Right ventricle myocardium superior (tissue), 1 donor: ENCODE measurements around the gene NHERF2. TPM values are rescaled to one million over a fixed set of nuclear protein-coding genes. Genes with fewer than 3 reads are reported as not detected.
"Not testable (repeated sequence)": the region's sequence is repeated elsewhere in the genome, so short reads cannot be mapped to it uniquely, and the experiment has no call there.

Experiments
- ATAC-seq: fragments of 200-7000 bp; cut with Tn5 transposase; one replicate; pipeline ENCODE4 v1.9.1; 2020; ENCODE audit warnings: mild to moderate bottlenecking; ENCODE audit not compliant: poor library complexity
- DNase-seq: peaks from one replicate; pipeline ENCODE4 v3.0.0-alpha.2; 2020
- intact Hi-C: fragments of 100-400 bp; cut with DNase I; formaldehyde crosslinking; loops from one replicate; pipeline ENCODE4 v1.11.2; 2022
- total RNA-seq: library from RNA; stranded (reverse); fragmentation: NEBNext Ultra II Directional; extraction: Animal tissue kit (Norgen Biotek cat#: 25700); gene quantifications from one replicate; pipeline ENCODE4 v1.2.1, GENCODE V29; 2021
- donor health status: DM: no; HTN: yes; CAD: no; lungs with severe emphysema.

Gene NHERF2
- total RNA-seq, 1 donor from 2014 or later, result 258 TPM

DNA sequence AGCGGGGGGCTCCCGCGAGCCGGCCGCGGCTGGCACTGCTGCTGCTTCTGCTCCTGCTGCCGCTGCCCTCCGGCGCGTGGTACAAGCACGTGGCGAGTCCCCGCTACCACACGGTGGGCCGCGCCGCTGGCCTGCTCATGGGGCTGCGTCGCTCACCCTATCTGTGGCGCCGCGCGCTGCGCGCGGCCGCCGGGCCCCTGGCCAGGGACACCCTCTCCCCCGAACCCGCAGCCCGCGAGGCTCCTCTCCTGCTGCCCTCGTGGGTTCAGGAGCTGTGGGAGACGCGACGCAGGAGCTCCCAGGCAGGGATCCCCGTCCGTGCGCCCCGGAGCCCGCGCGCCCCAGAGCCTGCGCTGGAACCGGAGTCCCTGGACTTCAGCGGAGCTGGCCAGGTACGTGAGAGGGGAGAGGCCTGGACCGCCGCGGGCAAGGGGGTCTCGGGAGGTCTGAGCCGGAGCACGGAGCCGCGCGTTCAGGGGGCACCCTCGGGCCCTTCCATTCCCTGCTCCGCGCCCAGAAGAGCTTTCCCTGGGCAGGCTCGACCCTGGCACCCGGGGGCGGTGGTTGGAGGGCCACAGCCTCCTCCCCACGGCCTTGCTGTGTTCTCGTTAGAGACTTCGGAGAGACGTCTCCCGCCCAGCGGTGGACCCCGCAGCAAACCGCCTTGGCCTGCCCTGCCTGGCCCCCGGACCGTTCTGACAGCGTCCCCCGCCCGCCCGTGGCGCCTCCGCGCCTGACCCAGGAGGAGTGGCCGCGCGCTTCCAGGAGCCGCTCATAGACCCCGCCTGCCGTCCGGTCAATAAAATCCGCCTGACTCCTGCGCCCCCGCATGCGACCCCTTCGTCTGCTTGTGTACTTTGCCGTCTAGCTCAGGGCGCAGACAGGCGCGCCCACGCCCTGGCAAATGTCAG lies 6.5 kb upstream of the NHERF2 start:
- intact Hi-C loops, result no loop called here
- DNase-seq (no peak), ATAC-seq (no peak)

GRCh38 chr16:2022723-2023091 lies 4.0 kb upstream of the NHERF2 start:
- intact Hi-C loops, result loop anchor here (2.0 kb wide), 1 partner anchor 120 kb away; no protein-coding TSS in a partner anchor
- DNase-seq (no peak), ATAC-seq (peak; percentile 3)

DNA sequence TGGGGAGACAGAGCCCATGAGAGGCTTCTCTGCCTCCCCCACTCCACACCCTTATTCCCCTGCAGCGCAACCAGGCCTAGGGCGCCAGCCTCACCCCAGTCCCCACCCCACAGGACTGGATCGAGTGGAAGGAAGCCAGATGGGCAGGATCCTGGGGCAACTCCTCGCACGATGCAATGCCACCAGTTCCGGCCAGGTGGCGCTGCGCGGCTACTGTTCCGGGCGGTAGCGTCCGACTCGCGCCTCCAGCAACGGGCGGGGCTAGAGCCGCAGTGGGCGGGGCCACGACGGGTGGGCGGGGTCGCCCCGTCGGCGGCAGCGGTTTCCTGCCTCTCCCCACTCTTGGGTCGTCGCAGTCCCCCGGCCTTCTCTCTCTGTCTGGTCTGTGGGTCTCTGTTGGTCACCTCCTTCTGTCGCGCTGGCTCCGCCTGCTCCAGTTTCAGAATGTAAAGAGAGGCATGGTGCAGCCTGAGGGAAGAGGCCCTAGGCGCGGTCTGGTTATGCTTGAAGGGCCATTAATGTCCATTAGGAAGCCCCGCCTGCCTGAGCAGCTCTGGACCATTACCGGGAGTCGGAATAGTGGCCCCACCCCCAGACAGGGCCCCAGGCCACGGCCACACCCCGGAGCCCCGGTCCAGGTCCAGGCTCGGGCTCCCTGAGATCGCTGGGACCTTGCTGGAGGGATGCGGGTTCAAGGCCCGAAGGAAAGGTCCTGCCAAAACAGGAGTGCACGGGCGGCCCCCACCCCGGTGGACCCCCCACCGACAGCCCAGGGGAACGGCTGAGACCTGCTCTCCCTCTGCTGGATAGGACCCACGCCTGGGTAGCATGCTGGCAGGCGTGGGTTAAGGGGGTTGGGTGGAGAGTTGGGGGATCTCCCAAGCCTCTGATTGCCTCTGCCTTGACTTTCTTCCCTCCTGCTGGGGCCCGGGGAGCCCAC lies 3.3 kb upstream of the NHERF2 start:
- intact Hi-C loops, result loop anchor here (2.0 kb wide), 1 partner anchor 119 kb away; no protein-coding TSS in a partner anchor
- peak; percentile 97 for DNase-seq
- peak; percentile 91 for ATAC-seq

GRCh38 chr16:2024032-2024420 lies 2.7 kb upstream of the NHERF2 start:
- intact Hi-C loops, result no loop called here
- ATAC-seq, result no peak
- no peak for DNase-seq

- ATAC-seq, result no peak
- intact Hi-C loops, result no loop called here
- no peak for DNase-seq
Measured at GRCh38 chr16:2025251-2025650, 1.5 kb upstream of the NHERF2 start.

- DNase-seq (no peak), ATAC-seq (no peak)
- intact Hi-C loops, result no loop called here
Measured at GRCh38 chr16:2025878-2026460, 733 bp upstream of the NHERF2 start.

GRCh38 chr16:2027024-2028010 lies 615 bp downstream of the NHERF2 start:
- DNase-seq, result no peak
- intact Hi-C loops, result no loop called here
- ATAC-seq, result no peak

DNA sequence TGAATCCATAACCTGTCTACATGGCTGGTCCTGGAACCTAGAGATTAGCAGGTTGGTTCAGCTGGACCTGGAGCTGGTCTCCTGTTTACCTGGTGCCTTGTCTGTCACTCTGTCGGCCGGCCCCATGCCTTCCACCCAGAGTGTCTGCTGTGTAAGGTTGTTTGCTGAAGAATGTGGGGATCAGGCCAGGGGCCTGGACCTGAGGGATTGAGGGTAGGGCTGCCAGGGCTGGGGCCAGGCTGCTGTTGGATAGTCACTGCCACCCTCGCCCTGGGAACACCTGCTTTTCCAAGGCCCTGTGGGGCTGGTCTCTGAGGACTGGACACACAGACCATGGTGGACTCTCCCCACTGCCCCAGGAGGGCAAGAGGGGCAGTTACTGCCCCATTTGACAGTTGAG lies 1.4 kb downstream of the NHERF2 start:
- DNase-seq, result no peak
- ATAC-seq, result no peak
- intact Hi-C loops, result no loop called here

GRCh38 chr16:2028620-2029220 lies 2.0 kb downstream of the NHERF2 start:
- intact Hi-C loops, result no loop called here
- ATAC-seq (no peak), DNase-seq (no peak)

DNA sequence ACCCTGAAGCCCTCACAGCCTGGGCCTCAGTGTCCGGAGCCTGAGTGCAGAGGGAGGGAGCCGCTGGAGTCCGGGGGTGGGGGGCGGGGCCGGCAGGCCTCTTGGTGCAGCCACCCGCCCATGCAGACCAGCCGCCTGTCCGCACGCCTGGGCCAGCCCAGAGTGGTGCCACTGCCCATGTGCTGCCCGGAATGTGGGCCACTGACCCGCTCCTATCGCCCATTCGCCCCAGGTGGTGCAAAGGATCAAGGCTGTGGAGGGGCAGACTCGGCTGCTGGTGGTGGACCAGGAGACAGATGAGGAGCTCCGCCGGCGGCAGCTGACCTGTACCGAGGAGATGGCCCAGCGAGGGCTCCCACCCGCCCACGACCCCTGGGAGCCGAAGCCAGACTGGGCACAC lies 2.6 kb downstream of the NHERF2 start:
- DNase-seq (no peak), ATAC-seq (no peak)
- intact Hi-C loops, result no loop called here

GRCh38 chr16:2030036-2030435 lies 3.3 kb downstream of the NHERF2 start:
- intact Hi-C loops, result no loop called here
- DNase-seq, result no peak
- no peak for ATAC-seq

DNA sequence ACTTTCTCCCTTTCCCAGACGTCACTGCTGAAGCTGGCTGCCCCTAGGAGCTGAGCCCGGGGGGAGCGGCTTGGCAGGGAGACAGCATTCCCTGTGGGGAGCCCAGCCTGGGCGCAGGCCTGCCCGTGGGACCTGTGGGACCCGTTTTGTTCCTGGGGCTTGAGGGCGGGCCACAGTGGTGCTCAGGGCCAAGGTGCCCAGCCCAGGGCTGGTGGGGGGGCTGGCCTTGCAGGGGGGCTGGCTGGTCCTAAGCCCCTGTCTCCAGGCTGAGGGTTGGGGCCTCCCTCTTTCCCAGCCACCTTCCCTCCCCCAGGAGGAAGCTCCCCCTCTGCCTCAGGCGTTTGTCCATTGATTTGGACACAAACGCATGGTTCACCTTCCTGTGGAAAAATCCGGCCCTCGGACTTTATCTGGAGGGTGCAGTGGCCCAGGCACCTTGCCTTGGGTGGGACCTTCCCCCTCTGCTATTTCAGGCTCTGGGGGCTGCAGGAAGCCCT lies 4.4 kb downstream of the NHERF2 start:
- DNase-seq, result peak; percentile 75

DNA sequence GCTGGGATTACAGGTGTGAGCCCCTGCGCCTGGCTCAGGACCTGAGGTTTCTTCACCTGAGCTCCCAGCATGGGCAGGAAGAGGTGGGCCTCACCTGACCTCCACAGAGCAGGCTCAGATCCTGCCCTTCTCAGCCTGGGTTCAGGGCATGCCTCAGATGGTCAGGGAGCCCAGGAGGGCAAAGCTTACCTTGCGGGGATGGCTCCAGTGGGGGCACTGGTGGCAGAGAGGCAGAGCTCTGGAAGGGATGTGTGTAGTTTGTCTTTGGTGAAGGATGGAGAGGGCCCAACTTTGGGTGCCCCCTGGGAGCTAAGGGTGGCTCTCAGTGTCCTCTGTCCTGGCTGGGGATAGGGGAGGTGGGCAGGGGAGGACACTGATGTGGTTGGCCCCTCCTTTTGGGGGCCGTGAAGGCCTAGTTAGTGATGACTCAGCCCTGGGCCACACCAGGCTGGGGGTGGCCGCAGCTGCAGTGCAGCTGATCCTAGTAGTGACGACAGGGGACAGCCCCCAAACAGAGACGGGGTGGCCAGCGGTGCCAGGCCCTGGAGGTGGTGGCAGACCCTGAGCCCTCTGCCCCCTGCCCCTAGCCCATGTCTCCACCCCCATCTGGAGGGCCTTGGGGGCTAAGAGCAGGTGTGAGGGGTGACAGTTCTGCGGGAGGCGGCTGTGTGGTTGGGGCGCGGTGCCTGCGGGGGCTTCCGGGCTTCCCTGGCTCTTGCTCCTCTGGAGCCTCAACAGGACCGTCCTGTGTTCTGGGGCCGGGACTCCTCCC lies 5.8 kb downstream of the NHERF2 start:
- peak; percentile 65 for DNase-seq

More for the DNA sequence above, 4.4 kb downstream of the NHERF2 start:
- no peak for ATAC-seq
- intact Hi-C loops, result no loop called here

DNA sequence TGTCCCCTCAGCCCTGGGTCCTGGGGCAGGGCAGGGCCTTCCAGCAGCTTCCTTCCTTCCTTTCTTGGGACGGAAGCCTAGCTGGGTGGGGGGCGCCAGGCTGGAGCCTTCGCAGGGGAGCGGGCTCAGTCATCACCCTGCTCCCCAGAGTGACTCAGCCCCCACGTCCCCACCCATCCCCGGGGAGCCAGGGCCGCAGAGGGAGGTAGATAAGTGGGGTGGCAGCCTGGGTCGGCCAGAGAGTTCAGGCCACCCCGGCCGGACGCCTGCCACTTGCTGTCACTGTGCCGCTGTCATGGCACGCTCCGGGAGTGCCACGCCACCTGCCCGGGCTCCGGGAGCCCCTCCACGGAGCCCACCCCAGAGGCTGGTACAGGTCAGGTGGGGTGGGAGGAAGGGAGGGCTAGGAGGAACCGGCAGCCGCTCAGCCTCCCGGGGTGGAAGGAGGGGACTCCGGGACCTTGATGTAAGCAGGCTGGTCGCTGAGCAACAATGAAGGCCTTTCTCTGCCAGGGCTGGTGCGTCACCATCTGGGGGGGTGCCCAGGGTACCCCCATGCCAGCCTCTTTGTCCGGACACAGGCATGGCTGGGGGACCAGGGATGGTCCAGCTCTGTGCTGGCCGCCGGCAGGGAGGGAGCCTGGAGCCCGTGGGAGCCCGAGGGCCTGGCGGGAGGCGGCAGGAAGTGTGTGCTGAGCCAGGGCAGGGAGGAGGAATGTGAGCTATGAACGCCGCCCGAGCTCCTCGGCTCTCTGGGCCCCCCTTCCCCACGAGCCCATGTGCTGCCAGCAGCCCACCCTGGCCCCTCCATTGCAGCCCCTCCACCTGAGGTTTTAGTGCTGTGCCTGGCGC lies 6.6 kb downstream of the NHERF2 start:
- DNase-seq (peak; percentile 79), ATAC-seq (peak; percentile 62)
- intact Hi-C loops, result no loop called here

More for the DNA sequence above, 5.8 kb downstream of the NHERF2 start:
- intact Hi-C loops, result no loop called here
- ATAC-seq, result peak; percentile 11

DNA sequence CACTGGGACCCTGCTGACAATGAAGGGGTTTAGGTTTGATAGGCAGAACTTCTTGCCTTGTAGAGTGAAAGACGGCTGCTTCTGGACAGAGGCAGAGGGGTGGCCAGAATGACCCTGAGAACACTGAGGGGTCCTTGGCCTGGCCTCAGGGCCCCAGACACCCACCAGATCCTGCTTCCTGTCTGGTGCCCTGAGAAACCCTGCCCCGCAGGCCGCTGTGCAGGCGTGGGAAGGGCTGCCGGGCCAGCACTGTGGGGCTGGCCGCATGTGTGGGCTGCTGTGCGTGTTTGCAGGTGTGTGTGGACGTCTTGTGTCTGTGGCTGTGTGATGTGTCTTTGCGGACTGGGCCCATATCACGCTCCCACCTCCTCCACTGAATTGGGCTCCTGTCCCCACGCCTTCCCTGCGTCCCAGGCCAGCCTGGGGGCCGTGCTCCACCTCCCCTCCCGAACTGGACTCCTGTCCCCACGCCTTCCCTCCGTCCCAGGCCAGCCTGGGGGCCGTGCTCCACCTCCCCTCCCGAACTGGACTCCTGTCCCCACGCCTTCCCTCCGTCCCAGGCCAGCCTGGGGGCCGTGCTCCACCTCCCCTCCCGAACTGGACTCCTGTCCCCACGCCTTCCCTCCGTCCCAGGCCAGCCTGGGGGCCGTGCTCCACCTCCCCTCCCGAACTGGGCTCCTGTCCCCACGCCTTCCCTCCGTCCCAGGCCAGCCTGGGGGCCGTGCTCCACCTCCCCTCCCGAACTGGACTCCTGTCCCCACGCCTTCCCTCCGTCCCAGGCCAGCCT lies 7.4 kb downstream of the NHERF2 start:
- DNase-seq, ATAC-seq, intact Hi-C loops: not testable (repeated sequence)
